Stimulated activated memory B cell treated with anti-CD40 and anti-IgM and Interleukin-4, amounts not matched to agents 10 μg/mL and 1 μg/mL and 100 μg/mL, for 72 hours (primary cell): Measurements from ENCODE around the gene SLC49A3.
"Not testable (repeated sequence)": the region's sequence is repeated elsewhere in the genome, so short reads cannot be mapped to it uniquely, and the experiment has no call there.

Experiments used
- ATAC-seq: fragments of 150-1000 bp; cut with Tn5 transposase; 2 replicates; pipeline ENCODE4 v1.10.0; 2021
- H3K27ac Mint-ChIP-seq: one replicate; pipeline ENCODE4 v1.8.0; 2022; ENCODE audit warnings: mild to moderate bottlenecking, mixed read lengths
- H3K27me3 Mint-ChIP-seq: one replicate; pipeline ENCODE4 v1.8.0; 2022; ENCODE audit warnings: mixed read lengths
- H3K36me3 Mint-ChIP-seq: one replicate; pipeline ENCODE4 v1.8.0; 2022; ENCODE audit warnings: mixed read lengths
- H3K4me1 Mint-ChIP-seq: one replicate; pipeline ENCODE4 v1.8.0; 2022; ENCODE audit warnings: mixed read lengths
- H3K4me3 Mint-ChIP-seq: one replicate; pipeline ENCODE4 v1.8.0; 2022; ENCODE audit warnings: mild to moderate bottlenecking, moderate library complexity, mixed read lengths
- H3K9me3 Mint-ChIP-seq: one replicate; pipeline ENCODE4 v1.8.0; 2022; ENCODE audit warnings: mixed read lengths

The SLC49A3 gene

DNA sequence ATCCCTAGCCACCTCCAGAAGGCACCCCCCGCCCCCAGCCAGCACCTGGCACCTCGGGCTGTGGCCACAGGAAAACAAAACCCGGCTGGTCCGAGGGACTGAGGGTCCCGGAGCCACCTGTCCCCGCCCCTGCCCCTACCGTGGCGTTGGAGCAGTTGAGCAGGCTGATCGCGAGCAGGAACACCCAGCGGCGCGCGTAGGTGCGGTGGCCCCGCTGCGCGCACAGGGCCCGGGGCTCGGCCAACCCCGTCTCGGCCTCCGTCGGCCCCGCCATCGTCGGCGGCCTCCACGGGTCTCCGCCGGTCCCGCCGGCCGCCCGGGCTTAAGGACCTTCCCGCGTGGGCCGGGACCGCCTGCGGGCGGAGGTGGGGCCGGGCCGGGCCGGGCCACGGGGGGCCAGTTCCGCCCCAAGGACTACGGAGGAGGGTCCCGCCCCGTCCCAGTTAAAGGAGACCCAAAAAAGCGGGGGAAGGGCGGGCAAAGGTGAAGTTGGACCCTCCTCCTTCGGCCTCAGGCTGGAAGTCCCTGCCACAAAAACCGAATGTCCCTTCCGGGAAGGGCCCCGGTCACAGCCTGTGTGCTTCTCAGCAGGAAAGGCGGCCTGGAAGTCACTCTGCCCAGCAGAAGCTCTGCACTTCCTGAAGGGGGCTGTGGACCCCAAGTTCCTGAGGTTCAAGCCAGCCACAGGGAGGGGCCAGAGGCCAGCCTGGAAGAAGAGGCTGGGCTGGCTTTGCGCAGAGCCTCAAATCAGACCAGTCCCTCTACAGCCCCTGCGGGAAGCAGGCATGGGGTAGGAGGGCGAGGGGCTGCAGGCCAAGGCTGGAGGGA lies at the start of gene SLC49A3:
Gene SLC49A3, minus strand, starts transcription at position 298 of the 828 bp plus-strand sequence. Its CDS starts 24 bp downstream, at position 274.
- Mint-ChIP-seq H3K27me3 (peaks cover 30% of the 10 kb centered on the region), H3K4me1 (peaks cover 8% of the 10 kb centered on the region), H3K9me3 (no peaks in the 10 kb centered on the region), H3K4me3 (peak within 1 kb of the TSS; percentile 47), H3K36me3 (no peaks in the 10 kb centered on the region), H3K27ac (no peak within 1 kb of the TSS)
- ATAC-seq = peak; percentile 14

DNA sequence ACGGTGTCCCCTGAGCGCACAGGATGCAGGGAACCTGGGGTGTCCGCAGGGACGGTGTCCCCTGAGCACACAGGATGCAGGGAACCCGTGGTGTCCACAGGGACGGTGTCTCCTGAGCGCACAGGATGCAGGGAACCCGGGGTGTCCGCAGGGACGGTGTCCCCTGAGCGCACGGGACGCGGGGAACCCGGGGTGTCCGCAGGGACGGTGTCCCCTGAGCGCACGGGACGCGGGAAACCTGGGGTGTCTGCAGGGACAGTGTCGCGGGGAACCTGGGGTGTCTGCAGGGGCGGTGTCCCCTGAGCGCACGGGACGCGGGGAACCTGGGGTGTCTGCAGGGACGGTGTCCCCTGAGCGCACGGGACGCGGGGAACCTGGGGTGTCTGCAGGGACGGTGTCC lies 47.6 kb upstream of the SLC49A3 start:
- H3K27ac Mint-ChIP-seq, H3K27me3 Mint-ChIP-seq, H3K4me3 Mint-ChIP-seq, ATAC-seq, H3K4me1 Mint-ChIP-seq, H3K9me3 Mint-ChIP-seq: not testable (repeated sequence)
- H3K36me3 Mint-ChIP-seq = peaks cover 38% of the 10 kb centered on the region

DNA sequence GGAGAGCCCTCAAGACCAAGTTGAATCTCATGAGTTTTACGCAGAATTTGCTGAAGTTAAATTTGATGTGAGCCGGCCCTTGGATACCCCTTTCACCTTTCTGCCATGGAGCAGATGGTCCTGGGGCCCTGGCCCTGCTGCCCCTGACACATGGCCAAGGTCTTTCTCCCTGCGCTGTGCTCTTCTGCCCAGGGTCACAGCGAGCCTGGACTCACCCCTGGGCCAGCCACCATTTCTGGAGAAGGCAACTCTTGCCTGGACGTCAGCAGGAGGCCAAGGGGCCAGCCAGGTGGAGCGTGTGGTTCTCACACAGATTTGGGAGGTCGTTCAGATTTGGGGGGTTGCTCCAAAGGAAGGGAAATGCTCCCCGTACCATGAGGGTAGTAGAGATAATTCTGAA lies 46.6 kb upstream of the SLC49A3 start:
- Mint-ChIP-seq H3K4me1 (no peaks in the 10 kb centered on the region), H3K27me3 (no peaks in the 10 kb centered on the region), H3K4me3 (no peak overlapping the region), H3K36me3 (peaks cover 46% of the 10 kb centered on the region), H3K9me3 (no peaks in the 10 kb centered on the region), H3K27ac (no peak overlapping the region)
- ATAC-seq = no peak

DNA sequence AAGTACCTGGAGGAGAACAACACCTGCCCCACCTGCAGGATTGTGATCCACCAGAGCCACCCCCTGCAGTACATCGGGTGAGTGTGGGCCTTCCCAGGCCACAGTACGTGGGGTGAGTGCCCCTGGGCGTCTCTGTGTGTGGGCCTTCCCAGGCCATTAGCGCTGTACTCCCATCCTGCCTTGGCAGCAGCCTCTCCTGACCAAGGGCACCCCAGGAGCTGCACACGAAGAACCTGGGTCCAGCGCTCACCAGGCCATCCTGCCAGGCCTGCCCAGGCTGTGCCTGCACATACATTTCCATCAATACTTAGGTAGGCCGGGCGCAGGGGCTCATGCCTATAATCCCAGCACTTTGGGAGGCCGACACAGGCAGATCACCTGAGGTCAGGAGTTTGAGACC lies 46.0 kb upstream of the SLC49A3 start:
- H3K4me1 Mint-ChIP-seq = no peaks in the 10 kb centered on the region
- no peak overlapping the region for H3K4me3 Mint-ChIP-seq
- no peak overlapping the region for H3K27ac Mint-ChIP-seq
- no peak for ATAC-seq
- no peaks in the 10 kb centered on the region for H3K9me3 Mint-ChIP-seq
- peaks cover 48% of the 10 kb centered on the region for H3K36me3 Mint-ChIP-seq
- no peaks in the 10 kb centered on the region for H3K27me3 Mint-ChIP-seq

DNA sequence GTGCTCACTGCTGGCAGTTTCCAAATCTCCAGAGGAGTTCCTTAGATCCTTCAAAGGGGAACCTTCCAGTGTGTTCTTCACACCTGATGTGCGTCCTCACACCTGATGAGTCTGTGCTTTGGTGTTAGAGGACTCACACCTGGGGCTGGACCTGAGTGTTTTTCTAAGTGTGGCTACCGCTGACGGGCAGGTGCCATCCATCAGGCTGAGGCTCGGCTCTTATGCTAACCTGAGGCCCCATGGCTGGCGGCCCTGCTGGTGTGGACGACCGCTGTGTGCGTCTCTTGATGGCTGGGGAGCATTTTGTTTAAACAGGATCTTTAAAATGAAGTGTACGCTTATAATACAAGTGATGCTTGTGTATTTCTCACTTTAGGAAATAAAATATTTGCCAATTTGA lies 45.1 kb upstream of the SLC49A3 start:
- Mint-ChIP-seq H3K4me1 (no peaks in the 10 kb centered on the region), H3K36me3 (peaks cover 48% of the 10 kb centered on the region), H3K9me3 (no peaks in the 10 kb centered on the region), H3K4me3 (no peak overlapping the region), H3K27ac (no peak overlapping the region), H3K27me3 (no peaks in the 10 kb centered on the region)
- no peak for ATAC-seq

DNA sequence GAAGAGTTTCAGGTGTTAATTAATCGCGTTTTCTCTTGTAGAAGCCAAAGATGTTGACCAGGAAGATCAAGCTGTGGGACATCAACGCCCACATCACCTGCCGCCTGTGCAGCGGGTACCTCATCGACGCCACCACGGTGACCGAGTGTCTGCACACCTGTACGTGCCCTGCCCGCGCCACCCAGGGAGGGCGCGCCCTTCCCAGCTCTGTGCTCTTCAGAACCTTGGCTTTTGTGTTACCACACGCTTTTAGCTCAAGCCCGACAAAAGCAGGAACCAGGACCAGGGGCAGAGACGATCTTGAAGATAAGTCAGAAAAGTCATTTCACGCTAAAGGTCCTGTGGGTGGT lies 44.7 kb upstream of the SLC49A3 start:
- H3K4me3 Mint-ChIP-seq = no peak overlapping the region
- no peaks in the 10 kb centered on the region for H3K27me3 Mint-ChIP-seq
- H3K27ac Mint-ChIP-seq = no peak overlapping the region
- ATAC-seq = no peak
- H3K4me1 Mint-ChIP-seq = no peaks in the 10 kb centered on the region
- H3K9me3 Mint-ChIP-seq = no peaks in the 10 kb centered on the region
- peaks cover 48% of the 10 kb centered on the region for H3K36me3 Mint-ChIP-seq

DNA sequence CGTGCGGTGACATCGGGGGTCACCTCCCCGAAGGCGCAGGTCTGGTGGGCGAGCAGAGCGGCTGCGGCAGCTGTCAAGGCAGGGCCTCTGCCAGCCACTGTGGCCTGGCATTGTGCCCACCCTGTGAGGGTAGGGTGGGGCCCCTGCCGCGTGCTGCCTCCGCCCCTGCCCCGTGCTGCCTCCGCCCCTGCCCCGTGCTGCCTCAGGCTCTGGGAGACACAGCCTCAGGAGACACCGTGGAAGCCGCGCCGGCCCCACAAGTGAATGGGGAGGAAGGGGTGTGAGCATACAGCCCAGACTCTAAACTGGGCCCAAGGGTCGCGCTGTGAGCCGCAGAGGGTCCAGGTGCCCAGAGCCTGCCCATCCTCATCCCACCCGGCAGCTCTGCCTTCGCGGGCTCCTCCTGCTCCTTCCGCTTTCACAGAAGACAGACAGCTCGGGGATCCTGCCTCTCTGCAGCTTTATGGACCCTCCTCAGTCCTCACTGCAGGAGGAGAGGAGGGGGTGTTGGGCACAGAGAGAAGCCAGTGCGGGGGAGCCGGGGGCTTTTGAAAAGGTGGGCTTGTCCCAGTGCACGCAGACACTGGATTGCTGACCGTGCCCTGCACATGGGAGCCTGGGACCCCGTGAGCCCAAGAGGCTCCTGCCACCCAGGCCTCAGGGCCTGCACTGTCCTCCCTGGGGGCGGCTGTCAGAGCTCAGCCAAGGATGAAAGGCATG lies 44.1 kb upstream of the SLC49A3 start:
- H3K36me3 Mint-ChIP-seq = peaks cover 46% of the 10 kb centered on the region
- H3K4me1 Mint-ChIP-seq = peaks cover under 1% of the 10 kb centered on the region
- no peaks in the 10 kb centered on the region for H3K9me3 Mint-ChIP-seq
- H3K4me3 Mint-ChIP-seq = no peak overlapping the region
- H3K27ac Mint-ChIP-seq = no peak overlapping the region
- no peaks in the 10 kb centered on the region for H3K27me3 Mint-ChIP-seq
- ATAC-seq = peak; percentile 46

DNA sequence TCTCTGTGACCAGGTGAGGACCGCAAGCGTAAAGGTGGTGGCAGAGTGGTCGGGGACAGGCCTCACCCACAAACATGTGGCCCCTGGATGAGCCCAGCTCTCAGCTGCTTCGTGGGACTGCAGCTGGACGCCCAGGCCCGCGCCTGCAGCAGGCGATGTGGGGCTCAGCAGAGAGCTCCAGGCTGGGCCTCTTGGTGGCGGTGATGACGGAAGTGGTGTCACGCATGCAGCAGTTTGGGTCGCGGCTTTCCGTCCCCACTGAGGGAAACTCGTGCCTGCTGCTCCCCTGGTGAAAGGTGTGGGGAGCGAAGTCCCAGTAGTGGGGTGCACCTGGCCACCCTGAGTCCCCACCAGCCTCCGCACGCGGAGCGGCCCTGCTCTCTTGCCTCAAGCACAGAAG lies 43.5 kb upstream of the SLC49A3 start:
- H3K4me3 Mint-ChIP-seq = no peak overlapping the region
- no peaks in the 10 kb centered on the region for H3K27me3 Mint-ChIP-seq
- no peak overlapping the region for H3K27ac Mint-ChIP-seq
- H3K36me3 Mint-ChIP-seq = peaks cover 40% of the 10 kb centered on the region
- H3K4me1 Mint-ChIP-seq = peaks cover 6% of the 10 kb centered on the region
- no peaks in the 10 kb centered on the region for H3K9me3 Mint-ChIP-seq
- peak; percentile 13 for ATAC-seq

DNA sequence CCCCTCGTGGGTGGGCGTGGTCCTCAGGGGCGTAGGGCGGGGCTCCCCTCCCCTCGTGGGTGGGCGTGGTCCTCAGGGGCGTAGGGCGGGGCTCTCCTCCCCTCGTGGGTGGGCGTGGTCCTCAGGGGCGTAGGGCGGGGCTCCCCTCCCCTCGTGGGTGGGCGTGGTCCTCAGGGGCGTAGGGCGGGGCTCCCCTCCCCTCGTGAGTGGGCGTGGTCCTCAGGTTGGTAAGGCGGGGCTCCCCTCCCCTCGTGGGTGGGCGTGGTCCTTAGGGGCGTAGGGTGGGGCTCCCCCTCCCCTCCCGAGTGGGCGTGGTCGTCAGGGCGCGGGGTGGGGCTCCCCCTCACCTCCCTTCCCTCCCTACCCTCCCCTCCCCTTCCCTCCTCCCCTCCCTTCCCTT lies 43.0 kb upstream of the SLC49A3 start:
- not testable (repeated sequence) for H3K27me3 Mint-ChIP-seq, H3K4me3 Mint-ChIP-seq, H3K9me3 Mint-ChIP-seq, H3K27ac Mint-ChIP-seq
- H3K4me1 Mint-ChIP-seq = peaks cover 11% of the 10 kb centered on the region
- peaks cover 39% of the 10 kb centered on the region for H3K36me3 Mint-ChIP-seq
- ATAC-seq = peak; percentile 62

DNA sequence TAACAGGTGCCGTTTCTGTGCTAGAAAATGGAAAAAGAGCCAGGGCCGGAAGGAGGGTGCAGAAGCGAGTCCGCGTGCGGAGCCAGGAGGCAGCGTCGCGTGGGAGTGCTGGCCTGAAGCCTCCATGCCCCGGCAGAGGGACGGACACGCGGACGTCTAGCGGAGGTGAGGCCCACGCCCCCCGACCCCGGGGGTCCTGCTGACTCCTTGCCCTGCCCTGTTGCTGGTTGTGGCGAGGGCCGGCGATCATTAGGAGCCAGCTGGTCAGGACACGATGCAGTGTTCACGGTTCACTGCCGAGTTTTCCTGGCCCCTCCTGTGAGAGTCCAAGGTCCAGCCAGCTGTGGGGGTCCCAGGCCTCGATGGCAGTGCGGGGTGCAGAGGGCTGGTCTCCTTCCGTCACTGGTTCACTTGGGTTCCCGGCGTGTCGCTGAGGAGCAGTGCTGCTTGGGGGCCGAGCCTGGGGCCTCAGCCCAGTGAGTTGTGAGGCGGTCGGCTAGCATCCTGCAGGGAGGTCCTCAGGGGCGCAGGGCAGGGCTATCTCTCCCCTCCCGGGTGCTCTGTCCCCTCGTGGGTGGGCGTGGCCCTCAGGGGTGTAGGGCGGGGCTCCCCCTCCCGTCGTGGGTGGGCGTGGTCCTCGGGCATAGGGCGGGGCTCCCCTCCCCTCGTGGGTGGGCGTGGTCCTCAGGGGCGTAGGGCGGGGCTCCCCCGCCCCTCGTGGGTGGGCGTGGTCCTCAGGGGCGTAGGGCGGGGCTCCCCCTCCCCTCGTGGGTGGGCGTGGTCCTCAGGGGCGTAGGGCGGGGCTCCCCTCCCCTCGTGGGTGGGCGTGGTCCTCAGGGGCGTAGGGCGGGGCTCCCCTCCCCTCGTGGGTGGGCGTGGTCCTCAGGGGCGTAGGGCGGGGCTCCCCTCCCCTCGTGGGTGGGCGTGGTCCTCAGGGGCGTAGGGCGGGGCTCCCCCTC lies 42.3 kb upstream of the SLC49A3 start:
- peaks cover 39% of the 10 kb centered on the region for H3K36me3 Mint-ChIP-seq
- H3K27me3 Mint-ChIP-seq, H3K4me3 Mint-ChIP-seq, H3K9me3 Mint-ChIP-seq, H3K27ac Mint-ChIP-seq: not testable (repeated sequence)
- H3K4me1 Mint-ChIP-seq = peaks cover 18% of the 10 kb centered on the region
- peak; percentile 57 for ATAC-seq

DNA sequence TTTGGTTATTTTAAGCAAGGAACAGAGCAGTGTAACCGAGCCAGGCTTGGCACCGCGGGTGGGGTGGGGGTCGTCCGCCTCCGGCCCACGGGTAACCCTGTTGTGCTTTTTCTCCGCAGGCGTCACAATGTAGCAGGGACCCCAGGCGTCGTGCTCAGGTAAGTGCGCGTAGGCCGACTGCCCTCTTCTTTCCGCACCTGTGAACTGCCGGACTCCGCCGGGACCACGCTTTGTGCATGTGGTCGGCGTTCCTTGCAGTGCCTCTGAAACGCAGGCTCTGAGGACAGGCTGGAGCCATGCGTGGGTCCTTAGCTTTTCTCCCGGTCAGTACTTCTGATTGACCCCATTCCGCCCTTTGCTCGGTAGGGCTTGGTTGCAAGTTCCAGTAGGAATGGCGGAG lies 41.6 kb upstream of the SLC49A3 start:
- peaks cover 19% of the 10 kb centered on the region for H3K4me1 Mint-ChIP-seq
- H3K9me3 Mint-ChIP-seq = no peaks in the 10 kb centered on the region
- H3K4me3 Mint-ChIP-seq = no peak overlapping the region
- peaks cover 35% of the 10 kb centered on the region for H3K36me3 Mint-ChIP-seq
- no peak overlapping the region for H3K27ac Mint-ChIP-seq
- H3K27me3 Mint-ChIP-seq = no peaks in the 10 kb centered on the region
- no peak for ATAC-seq

DNA sequence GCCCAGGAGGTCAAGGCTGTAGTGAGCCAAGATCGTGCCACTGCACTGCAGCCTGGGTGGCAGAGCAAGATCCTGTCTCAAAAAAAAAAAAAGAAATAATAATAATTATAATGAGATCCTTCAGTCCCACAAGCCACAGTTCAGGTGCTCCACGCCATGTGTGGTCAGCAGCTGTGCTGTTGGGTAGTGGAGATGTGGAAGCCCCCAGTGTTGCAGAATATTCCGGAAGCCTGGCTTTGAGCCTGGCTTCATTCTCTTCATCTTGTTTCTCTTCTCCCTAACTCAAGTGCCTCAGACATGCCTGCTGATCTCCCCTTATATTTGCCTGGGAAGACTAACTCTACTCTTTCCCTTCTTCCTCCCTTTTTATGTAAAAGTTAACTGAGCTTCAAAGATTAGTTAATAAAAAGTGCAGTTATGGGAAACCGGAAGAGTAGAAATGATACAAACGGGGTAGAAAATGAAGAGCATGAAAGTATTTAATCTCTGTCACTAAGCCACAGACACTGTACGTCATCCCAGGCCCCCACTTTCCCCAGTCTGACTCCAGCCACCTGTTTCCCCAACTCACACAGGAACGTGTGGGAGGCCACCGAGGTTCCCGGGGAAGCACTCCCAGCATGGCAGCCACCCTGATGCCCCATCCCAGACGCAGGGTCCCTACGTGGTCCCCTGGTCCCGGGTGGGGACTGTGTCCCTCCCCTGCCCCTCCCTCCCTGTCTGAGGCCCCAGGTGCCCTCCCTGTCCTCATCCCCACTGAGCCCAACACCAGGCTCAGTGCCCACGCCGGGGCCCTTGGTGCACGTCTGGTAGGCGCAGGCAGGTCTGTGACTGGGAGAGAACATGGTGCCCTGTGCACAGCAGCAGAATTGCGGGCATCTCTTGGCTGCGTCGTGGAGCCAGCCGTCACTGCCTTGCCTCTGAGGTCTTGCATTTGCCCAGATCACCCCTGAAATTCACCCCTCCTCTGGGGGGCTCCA lies 40.7 kb upstream of the SLC49A3 start:
- ATAC-seq = no peak
- peaks cover 26% of the 10 kb centered on the region for H3K36me3 Mint-ChIP-seq
- H3K9me3 Mint-ChIP-seq = no peaks in the 10 kb centered on the region
- H3K27ac Mint-ChIP-seq = no peak overlapping the region
- peaks cover 25% of the 10 kb centered on the region for H3K4me1 Mint-ChIP-seq
- no peak overlapping the region for H3K4me3 Mint-ChIP-seq
- no peaks in the 10 kb centered on the region for H3K27me3 Mint-ChIP-seq

DNA sequence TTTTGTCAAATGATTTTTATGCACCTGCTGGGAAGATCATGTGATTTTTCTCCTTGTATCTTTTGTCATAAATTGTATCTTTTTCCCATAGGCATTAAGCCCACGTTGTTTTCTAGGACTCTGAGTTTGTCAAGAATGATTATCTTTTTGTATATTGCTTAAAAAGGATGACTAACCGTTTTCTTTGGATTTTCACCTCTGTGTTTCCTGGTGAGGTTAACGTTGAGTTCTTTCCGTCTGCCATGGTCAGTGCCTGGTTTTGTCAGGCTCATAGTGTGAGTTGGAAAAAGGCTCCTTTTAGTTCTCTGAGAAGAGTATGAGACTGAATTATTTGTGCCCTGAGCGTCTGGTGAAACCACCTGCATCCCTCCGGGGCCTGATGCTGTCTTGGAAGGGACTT lies 38.6 kb upstream of the SLC49A3 start:
- Mint-ChIP-seq H3K9me3 (peaks cover 3% of the 10 kb centered on the region), H3K4me1 (peaks cover 38% of the 10 kb centered on the region), H3K27ac (no peak overlapping the region), H3K36me3 (peaks cover 24% of the 10 kb centered on the region), H3K27me3 (no peaks in the 10 kb centered on the region), H3K4me3 (no peak overlapping the region)
- no peak for ATAC-seq

DNA sequence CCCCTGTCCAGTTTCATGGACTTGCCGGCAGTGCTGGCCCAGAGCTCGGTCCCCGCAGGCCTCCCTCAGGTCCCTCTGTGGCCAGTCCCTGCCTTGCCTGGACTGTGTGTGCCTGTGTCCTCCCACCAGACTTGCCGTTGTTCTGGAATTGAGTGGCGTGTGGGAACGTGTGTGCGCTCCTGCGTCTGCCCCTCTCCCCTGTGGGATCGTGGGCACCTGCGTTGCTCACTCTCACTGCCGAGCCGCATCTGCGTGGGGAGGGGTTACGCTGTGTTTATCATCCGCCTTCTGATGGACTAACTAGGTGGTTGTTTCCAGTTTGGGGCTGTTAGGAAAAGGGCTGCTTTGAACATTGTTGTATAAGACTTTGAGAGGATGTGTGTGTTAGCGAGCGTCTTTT lies 37.9 kb upstream of the SLC49A3 start:
- Mint-ChIP-seq H3K36me3 (peaks cover 30% of the 10 kb centered on the region), H3K4me3 (no peak overlapping the region), H3K27me3 (no peaks in the 10 kb centered on the region), H3K9me3 (peaks cover 3% of the 10 kb centered on the region), H3K4me1 (peaks cover 39% of the 10 kb centered on the region), H3K27ac (no peak overlapping the region)
- no peak for ATAC-seq
